ENCODE data around the gene PPP2R1B. TPM values are rescaled to one million over a fixed set of nuclear protein-coding genes. Genes with fewer than 3 reads are reported as not detected.

PPP2R1B gene
- polyA plus RNA-seq, 1 donor from 2014 or later = 10.4 TPM

DNA sequence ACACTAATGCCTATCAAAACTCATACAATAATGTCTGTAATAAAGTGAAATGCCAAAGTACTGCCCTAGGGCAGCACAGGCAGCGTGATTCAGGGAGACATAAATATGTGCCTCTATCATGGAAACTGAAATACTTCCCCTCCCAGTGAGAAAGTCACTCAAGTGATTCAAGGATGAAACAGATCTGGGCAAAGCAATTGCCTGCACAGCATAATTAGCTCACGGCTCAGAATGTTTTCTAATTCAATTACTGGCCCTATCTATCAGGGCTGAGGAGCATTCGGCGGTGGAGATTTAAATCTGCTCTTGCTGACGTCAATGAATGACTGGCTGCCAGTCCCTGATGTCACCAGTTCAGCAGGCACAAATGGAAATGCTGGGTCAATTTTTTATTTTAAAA lies 27.7 kb upstream of the PPP2R1B start:
- Histone ChIP-seq H3K9me2 (ENCODE audit: insufficient read depth, low read length) (no peaks in the 10 kb centered on the region), H3K4me3 (ENCODE audit: low read length) (no peak overlapping the region), H3K9ac (ENCODE audit: low read length) (no peak overlapping the region), H3K4me2 (ENCODE audit: low read length) (no peak overlapping the region), H4K20me1 (ENCODE audit: insufficient read depth) (no peaks in the 10 kb centered on the region), H3K79me2 (replicated peaks; ENCODE audit: insufficient read depth, low read length) (no peaks in the 10 kb centered on the region), H3F3A (ENCODE audit: insufficient read depth, low read length, poor library complexity, severe bottlenecking) (no peaks in the 10 kb centered on the region), H3K36me3 (ENCODE audit: insufficient read depth, low read length) (peaks cover 9% of the 10 kb centered on the region), H3K27ac (ENCODE audit: low read length) (no peak overlapping the region), H3K9me3 (ENCODE audit: low read length) (no peaks in the 10 kb centered on the region), H3K27me3 (ENCODE audit: insufficient read depth, low read depth, low read length) (no peaks in the 10 kb centered on the region), H2AFZ (ENCODE audit: low read depth, low read length) (no peak overlapping the region)
- no peak for TF ChIP-seq SMC3 (conservative IDR thresholded peaks at IDR 0.05; ENCODE audit: poor library complexity)
- TF ChIP-seq, protein P1, sequence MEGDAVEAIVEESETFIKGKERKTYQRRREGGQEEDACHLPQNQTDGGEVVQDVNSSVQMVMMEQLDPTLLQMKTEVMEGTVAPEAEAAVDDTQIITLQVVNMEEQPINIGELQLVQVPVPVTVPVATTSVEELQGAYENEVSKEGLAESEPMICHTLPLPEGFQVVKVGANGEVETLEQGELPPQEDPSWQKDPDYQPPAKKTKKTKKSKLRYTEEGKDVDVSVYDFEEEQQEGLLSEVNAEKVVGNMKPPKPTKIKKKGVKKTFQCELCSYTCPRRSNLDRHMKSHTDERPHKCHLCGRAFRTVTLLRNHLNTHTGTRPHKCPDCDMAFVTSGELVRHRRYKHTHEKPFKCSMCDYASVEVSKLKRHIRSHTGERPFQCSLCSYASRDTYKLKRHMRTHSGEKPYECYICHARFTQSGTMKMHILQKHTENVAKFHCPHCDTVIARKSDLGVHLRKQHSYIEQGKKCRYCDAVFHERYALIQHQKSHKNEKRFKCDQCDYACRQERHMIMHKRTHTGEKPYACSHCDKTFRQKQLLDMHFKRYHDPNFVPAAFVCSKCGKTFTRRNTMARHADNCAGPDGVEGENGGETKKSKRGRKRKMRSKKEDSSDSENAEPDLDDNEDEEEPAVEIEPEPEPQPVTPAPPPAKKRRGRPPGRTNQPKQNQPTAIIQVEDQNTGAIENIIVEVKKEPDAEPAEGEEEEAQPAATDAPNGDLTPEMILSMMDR (IDR thresholded peaks at IDR 0.05; ENCODE audit: poor library complexity, severe bottlenecking) = no peak
- TF ChIP-seq POLR2AphosphoS5 (IDR thresholded peaks at IDR 0.05) = no peak
- TF ChIP-seq TAF1 (IDR thresholded peaks at IDR 0.05; ENCODE audit: low read depth) = no peak
- no peak for TF ChIP-seq EZH2 (IDR thresholded peaks at IDR 0.05; ENCODE audit: borderline replicate concordance, insufficient read depth, low read length, poor library complexity, severe bottlenecking)
- TF ChIP-seq, protein P2, sequence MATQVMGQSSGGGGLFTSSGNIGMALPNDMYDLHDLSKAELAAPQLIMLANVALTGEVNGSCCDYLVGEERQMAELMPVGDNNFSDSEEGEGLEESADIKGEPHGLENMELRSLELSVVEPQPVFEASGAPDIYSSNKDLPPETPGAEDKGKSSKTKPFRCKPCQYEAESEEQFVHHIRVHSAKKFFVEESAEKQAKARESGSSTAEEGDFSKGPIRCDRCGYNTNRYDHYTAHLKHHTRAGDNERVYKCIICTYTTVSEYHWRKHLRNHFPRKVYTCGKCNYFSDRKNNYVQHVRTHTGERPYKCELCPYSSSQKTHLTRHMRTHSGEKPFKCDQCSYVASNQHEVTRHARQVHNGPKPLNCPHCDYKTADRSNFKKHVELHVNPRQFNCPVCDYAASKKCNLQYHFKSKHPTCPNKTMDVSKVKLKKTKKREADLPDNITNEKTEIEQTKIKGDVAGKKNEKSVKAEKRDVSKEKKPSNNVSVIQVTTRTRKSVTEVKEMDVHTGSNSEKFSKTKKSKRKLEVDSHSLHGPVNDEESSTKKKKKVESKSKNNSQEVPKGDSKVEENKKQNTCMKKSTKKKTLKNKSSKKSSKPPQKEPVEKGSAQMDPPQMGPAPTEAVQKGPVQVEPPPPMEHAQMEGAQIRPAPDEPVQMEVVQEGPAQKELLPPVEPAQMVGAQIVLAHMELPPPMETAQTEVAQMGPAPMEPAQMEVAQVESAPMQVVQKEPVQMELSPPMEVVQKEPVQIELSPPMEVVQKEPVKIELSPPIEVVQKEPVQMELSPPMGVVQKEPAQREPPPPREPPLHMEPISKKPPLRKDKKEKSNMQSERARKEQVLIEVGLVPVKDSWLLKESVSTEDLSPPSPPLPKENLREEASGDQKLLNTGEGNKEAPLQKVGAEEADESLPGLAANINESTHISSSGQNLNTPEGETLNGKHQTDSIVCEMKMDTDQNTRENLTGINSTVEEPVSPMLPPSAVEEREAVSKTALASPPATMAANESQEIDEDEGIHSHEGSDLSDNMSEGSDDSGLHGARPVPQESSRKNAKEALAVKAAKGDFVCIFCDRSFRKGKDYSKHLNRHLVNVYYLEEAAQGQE (IDR thresholded peaks at IDR 0.05; ENCODE audit: borderline replicate concordance) = no peak
- no peak for TF ChIP-seq EP300 (conservative IDR thresholded peaks at IDR 0.05; ENCODE audit: poor library complexity, severe bottlenecking)
- TF ChIP-seq RAD21 (conservative IDR thresholded peaks at IDR 0.05) = no peak
- no peak for TF ChIP-seq MXI1 (conservative IDR thresholded peaks at IDR 0.05; ENCODE audit: poor library complexity, severe bottlenecking)

DNA sequence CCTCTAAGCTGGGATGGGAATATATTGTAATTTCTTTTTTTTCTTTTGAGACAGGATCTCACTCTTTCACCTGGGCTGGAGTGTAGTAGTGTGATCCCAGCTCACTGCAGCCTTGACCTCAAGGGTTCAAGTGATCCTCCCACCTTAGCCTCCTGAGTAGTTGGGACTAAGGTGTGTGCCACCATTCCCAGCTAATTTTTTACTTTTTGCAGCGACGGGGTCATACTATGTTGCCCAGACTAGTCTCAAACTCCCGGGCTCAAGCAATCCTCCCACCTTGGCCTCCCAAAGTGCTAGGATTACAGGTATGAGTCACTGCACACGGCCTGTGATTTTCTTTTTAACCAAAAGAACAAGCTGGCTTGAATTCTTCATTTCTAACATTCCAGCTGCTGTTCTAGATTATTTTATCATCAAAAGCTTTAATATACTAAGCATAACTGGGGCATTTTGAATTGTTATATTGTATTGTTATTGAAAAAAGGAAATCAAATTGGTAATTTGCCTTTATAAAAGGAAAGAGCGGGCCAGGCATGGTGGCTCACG lies 26.8 kb upstream of the PPP2R1B start:
- Histone ChIP-seq H3K4me2 (ENCODE audit: low read length) (no peak overlapping the region), H3K27me3 (ENCODE audit: insufficient read depth, low read depth, low read length) (no peaks in the 10 kb centered on the region), H3K9me3 (ENCODE audit: low read length) (no peaks in the 10 kb centered on the region), H3K4me3 (ENCODE audit: low read length) (no peak overlapping the region), H3K79me2 (replicated peaks; ENCODE audit: insufficient read depth, low read length) (no peaks in the 10 kb centered on the region), H4K20me1 (ENCODE audit: insufficient read depth) (no peaks in the 10 kb centered on the region), H3F3A (ENCODE audit: insufficient read depth, low read length, poor library complexity, severe bottlenecking) (no peaks in the 10 kb centered on the region), H3K9me2 (ENCODE audit: insufficient read depth, low read length) (no peaks in the 10 kb centered on the region), H2AFZ (ENCODE audit: low read depth, low read length) (no peak overlapping the region), H3K36me3 (ENCODE audit: insufficient read depth, low read length) (peaks cover 9% of the 10 kb centered on the region), H3K9ac (ENCODE audit: low read length) (no peak overlapping the region), H3K27ac (ENCODE audit: low read length) (no peak overlapping the region)
- TF ChIP-seq SMC3 (conservative IDR thresholded peaks at IDR 0.05; ENCODE audit: poor library complexity) = no peak
- TF ChIP-seq POLR2AphosphoS5 (IDR thresholded peaks at IDR 0.05) = no peak
- no peak for TF ChIP-seq EZH2 (IDR thresholded peaks at IDR 0.05; ENCODE audit: borderline replicate concordance, insufficient read depth, low read length, poor library complexity, severe bottlenecking)
- TF ChIP-seq EP300 (conservative IDR thresholded peaks at IDR 0.05; ENCODE audit: poor library complexity, severe bottlenecking) = no peak
- no peak for TF ChIP-seq MXI1 (conservative IDR thresholded peaks at IDR 0.05; ENCODE audit: poor library complexity, severe bottlenecking)
- TF ChIP-seq, protein P2 (IDR thresholded peaks at IDR 0.05; ENCODE audit: borderline replicate concordance) = no peak
- no peak for TF ChIP-seq RAD21 (conservative IDR thresholded peaks at IDR 0.05)
- TF ChIP-seq TAF1 (IDR thresholded peaks at IDR 0.05; ENCODE audit: low read depth) = no peak
- TF ChIP-seq, protein P1 (IDR thresholded peaks at IDR 0.05; ENCODE audit: poor library complexity, severe bottlenecking) = no peak

Measured in neural cell (in vitro differentiated cells).